Hematopoietic multipotent progenitor cell treated with erythropoietin and hydrocortisone succinate and interleukin-3 and kit ligand, for 15 days (in vitro differentiated cells): ENCODE data around the gene NUCB1.

Experiments
- DNase-seq: peaks from one replicate; pipeline ENCODE4 v3.0.0-alpha.2; 2015; ENCODE audit warnings: low spot score

The NUCB1 gene

GRCh38 chr19:48935864-48936263, 35.8 kb downstream of the NUCB1 start:
- no peak for DNase-seq

DNA sequence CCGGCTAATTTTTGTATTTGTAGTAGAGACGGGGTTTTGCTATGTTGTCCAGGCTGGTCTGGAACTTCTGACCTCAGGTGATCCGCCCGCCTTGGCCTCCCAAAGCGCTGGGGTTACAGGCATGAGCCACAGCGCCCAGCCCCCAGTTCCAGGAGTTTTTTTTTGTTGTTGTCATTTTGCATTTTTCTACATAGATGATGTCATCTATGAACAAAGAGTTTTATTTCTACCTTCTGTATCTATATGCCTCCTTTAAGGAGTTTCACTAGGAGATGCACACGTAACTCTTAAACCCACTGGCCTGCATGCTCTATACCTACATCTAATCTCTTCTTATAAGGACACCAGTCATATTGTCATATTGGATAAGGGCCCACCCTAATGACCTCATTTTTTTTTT, 38.1 kb downstream of the NUCB1 start:
- no peak for DNase-seq

GRCh38 chr19:48940902-48941301, 40.8 kb downstream of the NUCB1 start:
- DNase-seq, result no peak

- DNase-seq, result no peak
These were observed 43.0 kb downstream of the NUCB1 start for GRCh38 chr19:48943081-48943480.

DNA sequence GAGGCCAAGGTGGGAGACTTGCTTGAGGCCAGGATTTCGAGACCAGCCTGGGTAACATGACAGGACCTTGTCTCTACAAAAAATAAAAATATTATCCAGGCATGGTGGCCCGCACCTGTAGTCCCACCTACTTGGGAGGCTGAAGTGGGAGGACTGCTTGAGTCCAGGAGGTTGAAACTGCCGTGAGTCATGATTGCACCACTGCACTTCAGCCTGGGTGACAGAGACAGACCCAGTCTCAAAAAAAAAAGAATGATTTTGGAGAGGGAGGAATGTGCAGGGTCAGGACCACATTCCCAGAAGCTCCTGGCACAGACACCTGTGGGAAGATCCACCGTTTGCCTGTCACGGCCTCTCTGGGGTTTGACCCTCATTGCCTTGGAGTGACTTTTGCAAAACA, 45.3 kb downstream of the NUCB1 start:
- no peak for DNase-seq

DNA sequence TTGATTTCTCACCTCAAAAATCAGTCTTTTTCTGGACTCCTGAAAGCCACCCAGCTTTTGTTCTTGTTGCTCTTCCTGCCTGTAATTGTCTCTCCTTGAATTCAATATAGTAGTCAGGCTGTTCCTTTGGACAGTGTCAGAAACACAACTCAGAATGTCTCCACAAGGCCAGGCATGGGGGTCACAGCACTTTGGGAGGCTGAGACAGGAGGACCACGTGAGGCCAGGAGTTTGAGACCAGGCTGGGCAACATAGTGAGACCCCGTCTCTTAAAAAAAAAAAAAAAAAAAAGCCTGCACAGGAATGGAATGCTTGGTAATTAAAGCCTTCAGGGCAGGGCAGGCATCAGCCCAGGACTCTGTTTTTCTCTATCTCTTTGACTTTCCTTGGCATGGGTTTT, 45.7 kb downstream of the NUCB1 start:
- DNase-seq, result no peak

DNA sequence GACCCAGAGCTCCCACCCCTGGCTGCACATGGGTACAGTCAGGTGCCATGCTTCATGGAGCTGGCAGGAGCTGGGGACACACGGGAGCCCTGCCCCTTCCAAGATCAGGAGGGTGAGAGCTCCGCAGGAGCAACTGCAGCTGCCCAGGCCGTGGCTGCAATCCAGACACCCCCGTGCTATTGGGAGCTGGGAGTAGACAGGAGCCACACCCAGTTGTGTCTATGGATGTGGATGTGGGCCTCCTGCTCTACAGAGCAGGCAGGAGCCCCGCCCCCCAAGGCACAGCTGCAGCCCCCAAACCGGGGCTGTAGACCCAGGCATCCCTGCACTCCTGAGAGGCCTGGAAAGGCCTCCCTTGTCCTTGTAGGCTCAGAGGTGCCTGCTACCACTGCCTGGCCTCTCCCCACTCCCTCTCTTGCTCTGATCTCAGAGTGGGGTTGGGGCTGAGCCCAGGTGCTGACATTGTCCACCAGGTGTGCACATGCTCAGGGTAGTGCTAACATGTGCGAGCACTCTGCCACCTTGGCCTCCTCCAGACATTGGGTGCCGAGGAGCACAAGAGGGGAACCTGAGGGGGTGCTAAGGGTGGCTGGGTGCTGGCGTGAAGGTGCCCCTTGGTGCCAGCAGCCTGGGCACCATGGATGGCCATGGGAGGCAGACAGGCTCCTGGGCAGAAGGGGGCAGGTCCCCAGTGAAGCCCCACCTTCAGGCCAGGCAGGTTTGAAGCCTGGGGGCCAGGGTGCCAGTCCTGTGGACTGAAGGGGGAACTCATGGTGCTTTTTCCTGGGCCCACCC, 46.5 kb downstream of the NUCB1 start:
- no peak for DNase-seq

- no peak for DNase-seq
These were observed 47.1 kb downstream of the NUCB1 start for GRCh38 chr19:48947258-48947542.

GRCh38 chr19:48950159-48950558, 50.0 kb downstream of the NUCB1 start:
- no peak for DNase-seq

DNA sequence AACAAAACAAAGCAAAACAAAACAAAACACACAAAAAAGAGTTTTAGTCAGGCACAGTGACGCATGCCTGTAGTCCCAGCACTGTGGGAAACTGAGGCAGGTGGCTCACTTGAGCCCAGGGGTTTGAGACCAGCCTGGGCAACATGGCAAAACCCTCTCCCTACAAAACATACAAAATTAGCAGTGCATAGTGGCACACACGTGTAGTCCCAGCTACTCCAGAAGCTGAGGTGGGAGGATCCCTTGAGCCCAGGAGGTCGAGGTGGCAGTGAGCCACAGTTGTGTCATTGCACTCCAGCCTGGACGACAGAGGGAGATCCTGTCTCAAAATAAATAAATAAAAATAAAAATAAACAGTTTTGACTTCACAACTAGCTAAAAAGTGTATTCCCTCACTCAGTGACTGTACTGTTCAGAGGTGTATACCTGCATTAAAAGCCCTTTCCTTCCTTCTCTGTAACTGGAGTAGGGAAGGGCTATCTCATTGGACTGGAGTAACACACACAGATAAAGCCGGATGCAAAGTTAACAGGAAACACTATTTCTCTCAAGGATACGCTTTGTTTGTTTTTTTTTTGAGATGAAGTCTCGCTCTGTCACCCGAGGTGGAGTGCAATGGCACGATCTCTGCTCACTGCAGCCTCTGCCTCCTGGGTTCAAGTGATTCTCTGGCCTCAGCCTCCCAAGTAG, 50.9 kb downstream of the NUCB1 start:
- no peak for DNase-seq

DNA sequence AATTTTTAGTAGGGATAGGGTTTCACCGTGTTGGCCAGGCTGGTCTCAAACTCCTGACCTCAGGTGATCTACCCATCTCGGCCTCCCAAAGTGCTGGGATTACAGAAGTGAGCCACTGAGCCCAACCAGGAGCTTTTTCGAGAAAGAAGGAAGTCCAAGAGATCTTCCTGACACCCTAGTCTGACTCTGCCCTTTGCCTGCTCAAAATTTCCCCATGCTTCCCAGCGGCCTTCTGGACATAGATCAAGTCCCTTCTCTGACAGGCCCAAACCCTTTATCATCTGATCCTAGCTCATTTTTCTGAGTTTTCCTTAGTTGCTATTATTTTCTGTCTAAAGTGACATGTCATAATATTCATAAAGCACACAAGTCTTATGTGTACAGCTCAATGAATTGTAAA, 53.0 kb downstream of the NUCB1 start:
- DNase-seq, result no peak

DNA sequence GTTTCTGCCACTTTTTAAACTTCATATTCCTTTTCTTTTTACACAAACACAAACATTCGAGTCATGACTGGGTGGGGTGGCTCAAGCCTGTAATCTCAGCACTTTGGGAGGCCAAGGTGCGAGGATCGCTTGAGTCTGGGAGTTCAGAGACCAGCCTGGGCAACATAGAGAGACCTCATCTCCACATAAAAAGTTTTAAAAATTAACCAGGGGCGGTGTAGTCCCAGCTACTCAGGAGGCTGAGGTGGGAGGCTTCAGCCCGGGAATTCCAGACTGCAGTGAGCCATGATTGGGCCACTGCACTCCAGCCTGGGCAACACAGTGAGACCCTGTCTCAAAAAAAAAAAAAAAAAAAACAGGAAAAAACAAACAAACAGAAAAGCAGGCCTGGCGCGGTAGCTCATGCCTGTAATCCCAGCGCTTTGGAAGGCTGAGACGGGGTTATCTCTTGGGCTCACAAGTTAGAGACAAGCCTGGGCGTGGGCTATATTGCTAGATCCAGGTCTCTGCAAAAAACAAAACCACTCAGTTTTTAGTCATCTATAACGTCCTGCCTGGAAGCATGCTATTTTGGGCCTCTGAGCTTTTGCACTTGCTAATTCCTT, 54.0 kb downstream of the NUCB1 start:
- peak; percentile 35 for DNase-seq

DNA sequence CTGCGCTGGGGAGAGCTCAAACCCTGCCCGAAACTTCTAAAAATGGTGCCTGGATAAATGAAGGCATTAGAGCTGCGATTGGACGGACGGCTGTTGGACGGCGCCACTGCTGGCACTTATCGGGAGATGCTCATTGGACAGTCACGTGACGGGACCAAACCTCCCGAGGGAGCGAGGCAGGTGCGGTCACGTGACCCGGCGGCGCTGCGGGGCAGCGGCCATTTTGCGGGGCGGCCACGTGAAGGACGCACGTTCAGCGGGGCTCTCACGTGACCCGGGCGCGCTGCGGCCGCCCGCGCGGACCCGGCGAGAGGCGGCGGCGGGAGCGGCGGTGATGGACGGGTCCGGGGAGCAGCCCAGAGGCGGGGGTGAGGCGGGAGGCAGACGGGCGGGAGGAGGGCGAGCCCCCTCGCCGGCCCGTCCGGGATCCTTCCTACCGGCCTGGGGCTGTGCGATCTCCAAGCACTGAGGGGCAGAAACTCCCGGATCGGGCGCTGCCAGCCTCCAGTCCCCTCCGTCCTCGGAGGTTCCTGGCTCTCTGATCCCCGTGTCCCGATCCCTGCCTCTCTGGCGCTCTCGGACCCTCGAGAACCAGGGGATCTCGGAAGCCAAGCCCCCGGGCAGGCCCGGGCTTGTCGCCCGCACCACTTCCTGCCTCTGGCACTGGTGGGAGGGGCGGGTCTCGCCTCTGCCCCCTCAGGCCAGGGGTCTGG, 54.6 kb downstream of the NUCB1 start, which contains the start of gene BAX:
Gene BAX, plus strand, starts transcription at position 281 of the 713 bp plus-strand sequence. Its CDS starts 54 bp downstream, at position 335.
- DNase-seq, result peak; percentile 98

DNA sequence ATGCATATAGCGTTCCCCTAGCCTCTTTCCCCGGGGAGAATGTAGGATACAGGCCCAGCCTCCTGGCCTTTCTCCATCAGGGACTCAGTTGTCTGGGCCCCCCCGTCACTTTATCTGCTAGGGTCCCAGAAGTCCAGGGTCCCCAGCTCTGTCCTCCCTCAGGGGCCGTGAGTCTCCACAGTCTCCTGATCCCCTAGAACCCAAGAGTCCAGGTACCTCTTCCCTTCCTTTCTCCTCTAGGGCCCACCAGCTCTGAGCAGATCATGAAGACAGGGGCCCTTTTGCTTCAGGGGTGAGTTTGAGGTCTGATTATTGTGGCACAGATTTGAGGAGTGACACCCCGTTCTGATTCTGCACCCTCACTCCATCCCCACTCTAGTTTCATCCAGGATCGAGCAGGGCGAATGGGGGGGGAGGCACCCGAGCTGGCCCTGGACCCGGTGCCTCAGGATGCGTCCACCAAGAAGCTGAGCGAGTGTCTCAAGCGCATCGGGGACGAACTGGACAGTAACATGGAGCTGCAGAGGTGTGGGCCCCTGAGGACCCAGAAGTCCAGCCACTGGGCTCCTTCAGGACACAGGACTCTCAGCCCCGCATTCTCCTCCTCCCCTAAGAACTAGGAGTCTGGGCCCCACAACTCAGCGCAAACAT, 55.3 kb downstream of the NUCB1 start:
- no peak for DNase-seq

GRCh38 chr19:48958006-48958405, 57.9 kb downstream of the NUCB1 start:
- no peak for DNase-seq

GRCh38 chr19:48959341-48960239, 59.5 kb downstream of the NUCB1 start:
- DNase-seq, result no peak

DNA sequence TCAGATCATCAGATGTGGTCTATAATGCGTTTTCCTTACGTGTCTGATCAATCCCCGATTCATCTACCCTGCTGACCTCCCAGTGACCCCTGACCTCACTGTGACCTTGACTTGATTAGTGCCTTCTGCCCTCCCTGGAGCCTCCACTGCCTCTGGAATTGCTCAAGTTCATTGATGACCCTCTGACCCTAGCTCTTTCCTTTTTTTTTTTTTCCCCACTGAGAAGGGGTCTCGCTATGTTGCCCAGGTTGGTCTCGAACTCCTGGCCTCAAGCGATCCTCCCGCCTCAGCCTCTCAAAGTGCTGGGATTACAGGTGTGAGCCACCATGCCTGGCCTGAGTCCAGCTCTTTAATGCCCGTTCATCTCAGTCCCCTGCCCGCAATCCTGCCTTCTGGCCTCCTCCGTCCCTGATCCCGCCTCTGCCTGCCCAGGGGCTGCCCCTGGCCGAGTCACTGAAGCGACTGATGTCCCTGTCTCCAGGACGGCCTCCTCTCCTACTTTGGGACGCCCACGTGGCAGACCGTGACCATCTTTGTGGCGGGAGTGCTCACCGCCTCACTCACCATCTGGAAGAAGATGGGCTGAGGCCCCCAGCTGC, 61.0 kb downstream of the NUCB1 start:
- no peak for DNase-seq

DNA sequence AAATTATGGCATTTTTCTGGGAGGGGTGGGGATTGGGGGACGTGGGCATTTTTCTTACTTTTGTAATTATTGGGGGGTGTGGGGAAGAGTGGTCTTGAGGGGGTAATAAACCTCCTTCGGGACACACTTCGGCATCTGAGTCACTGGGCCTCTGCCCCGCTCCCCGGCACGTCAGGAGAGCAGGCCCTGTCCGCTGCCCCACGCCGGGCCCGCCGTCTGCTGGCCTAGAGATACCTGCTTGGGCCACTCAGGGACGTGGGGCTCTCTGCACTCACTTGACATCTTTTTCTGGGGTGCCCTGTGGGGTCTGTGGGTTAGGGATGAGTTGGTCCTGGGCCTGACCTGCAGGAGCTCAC, 61.5 kb downstream of the NUCB1 start:
- no peak for DNase-seq

GRCh38 chr19:48962029-48962848, 62.1 kb downstream of the NUCB1 start:
- peak; percentile 86 for DNase-seq

GRCh38 chr19:48962849-48963165, 62.7 kb downstream of the NUCB1 start:
- no peak for DNase-seq
